Breast epithelium (tissue), 4 donors: ENCODE data around the gene CDH26. TPM values are rescaled to one million over a fixed set of nuclear protein-coding genes. Genes with fewer than 3 reads are reported as not detected.
A peak's percentile ranks its signal among the peaks of the same experiment; 100 is the strongest.

Source experiments
- DNase-seq, 2 donors: peaks; one replicate each; pipeline ENCODE4 v3.0.0-alpha.2; 2019; ENCODE audit warnings: low spot score in 2 of 2
- H3K27ac ChIP-seq, 2 donors: fragments of 200-600 bp; sonication (generic) in 1 of 2; one replicate each; pipeline ENCODE4 v1.5.1; 2016 to 2019; ENCODE audit warnings: mild to moderate bottlenecking in 1 of 2
- H3K27me3 ChIP-seq, 2 donors: fragments of 200-600 bp; sonication (generic) in 1 of 2; one replicate each; pipeline versions ENCODE4 v1.5.1 to v1.6.0; 2017 to 2019; ENCODE audit warnings: control low read depth in 1 of 2, mild to moderate bottlenecking in 1 of 2
- H3K36me3 ChIP-seq: fragments of 200-600 bp; one replicate; pipeline ENCODE4 v1.5.1; 2019
- H3K4me1 ChIP-seq, 2 donors: fragments of 200-600 bp; sonication (generic); one replicate each; pipeline ENCODE4 v1.5.1; 2016 to 2019; ENCODE audit warnings: control low read depth in 1 of 2
- H3K4me3 ChIP-seq, 3 donors: fragments of 200-600 bp; sonication (generic); 1 replicate in 2 of 3; 2 replicates in 1 of 3; pipeline ENCODE4 v1.5.1; 2016 to 2019; ENCODE audit warnings: mild to moderate bottlenecking in 3 of 3, moderate library complexity in 2 of 3
- H3K9me3 ChIP-seq, 2 donors: fragments of 200-600 bp; sonication (generic) in 1 of 2; one replicate each; pipeline ENCODE4 v1.5.1; 2016 to 2019; ENCODE audit warnings: control low read depth in 1 of 2
- POLR2A ChIP-seq: fragments of 450-650 bp; IDR thresholded peaks from one replicate; pipeline ENCODE4 v1.6.1; 2016; ENCODE audit warnings: antibody characterized with exemption, mild to moderate bottlenecking, moderate library complexity
- POLR2AphosphoS5 ChIP-seq, 3 donors: sonication (generic); formaldehyde crosslinking; IDR thresholded peaks; one replicate each; pipeline ENCODE4 v1.6.1; 2017; ENCODE audit warnings: antibody characterized with exemption in 3 of 3
- intact Hi-C: fragments of 100-400 bp; cut with DNase I; formaldehyde crosslinking; loops from one replicate; pipeline ENCODE4 v1.15.1; 2023; ENCODE audit warnings: low total_unique reads
- total RNA-seq, 3 donors: library from RNA; depleted of rRNA; stranded (reverse); fragments of >200 nt; gene quantifications; one replicate each; pipeline ENCODE4 v1.1.0, GENCODE V29; 2016
- TF ChIP-seq, protein P1 (sequence below), 3 donors: fragments of 450-650 bp; IDR thresholded peaks; one replicate each; pipeline ENCODE4 v1.5.1; 2016 to 2017; ENCODE audit warnings: antibody characterized with exemption in 3 of 3, mild to moderate bottlenecking in 3 of 3, moderate library complexity in 3 of 3

CDH26 gene
- total RNA-seq, 3 donors from 2014 or later, result 1.6 to 3.1 (median 2.1) TPM

DNA sequence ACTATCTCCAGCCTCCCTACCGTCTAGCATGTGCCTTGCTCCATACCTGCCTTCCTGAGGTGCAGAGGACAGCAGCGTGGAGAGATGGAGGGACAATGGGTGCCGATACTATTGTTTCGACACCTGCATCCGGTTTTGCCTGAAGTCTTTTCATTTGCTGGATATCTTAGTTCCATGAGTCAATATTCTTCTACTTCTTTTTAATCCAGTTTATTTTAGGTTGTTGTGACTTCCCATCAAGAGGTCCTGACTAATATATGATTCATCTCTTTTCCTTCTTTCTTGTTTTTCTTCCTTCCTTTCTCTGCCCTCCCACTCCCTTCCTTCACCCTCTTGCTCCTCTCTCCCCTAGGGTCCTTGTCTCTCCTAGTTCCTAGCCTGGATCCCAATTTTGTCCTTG is 91.4 kb downstream of the CDH26 start:
- no peaks in the 10 kb centered on the region for H3K9me3 ChIP-seq
- intact Hi-C loops, result no loop called here
- H3K4me1 ChIP-seq, result no peaks in the 10 kb centered on the region
- no peaks in the 10 kb centered on the region for H3K27me3 ChIP-seq
- H3K4me3 ChIP-seq, result no peak overlapping the region
- no peak for DNase-seq
- no peak overlapping the region for H3K27ac ChIP-seq
- no peaks in the 10 kb centered on the region for H3K36me3 ChIP-seq
- TF ChIP-seq POLR2A, result no peak
- TF ChIP-seq, protein P1, sequence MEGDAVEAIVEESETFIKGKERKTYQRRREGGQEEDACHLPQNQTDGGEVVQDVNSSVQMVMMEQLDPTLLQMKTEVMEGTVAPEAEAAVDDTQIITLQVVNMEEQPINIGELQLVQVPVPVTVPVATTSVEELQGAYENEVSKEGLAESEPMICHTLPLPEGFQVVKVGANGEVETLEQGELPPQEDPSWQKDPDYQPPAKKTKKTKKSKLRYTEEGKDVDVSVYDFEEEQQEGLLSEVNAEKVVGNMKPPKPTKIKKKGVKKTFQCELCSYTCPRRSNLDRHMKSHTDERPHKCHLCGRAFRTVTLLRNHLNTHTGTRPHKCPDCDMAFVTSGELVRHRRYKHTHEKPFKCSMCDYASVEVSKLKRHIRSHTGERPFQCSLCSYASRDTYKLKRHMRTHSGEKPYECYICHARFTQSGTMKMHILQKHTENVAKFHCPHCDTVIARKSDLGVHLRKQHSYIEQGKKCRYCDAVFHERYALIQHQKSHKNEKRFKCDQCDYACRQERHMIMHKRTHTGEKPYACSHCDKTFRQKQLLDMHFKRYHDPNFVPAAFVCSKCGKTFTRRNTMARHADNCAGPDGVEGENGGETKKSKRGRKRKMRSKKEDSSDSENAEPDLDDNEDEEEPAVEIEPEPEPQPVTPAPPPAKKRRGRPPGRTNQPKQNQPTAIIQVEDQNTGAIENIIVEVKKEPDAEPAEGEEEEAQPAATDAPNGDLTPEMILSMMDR (IDR thresholded peaks at IDR 0.05), result no peak
- no peak for TF ChIP-seq POLR2AphosphoS5 (IDR thresholded peaks at IDR 0.05)

DNA sequence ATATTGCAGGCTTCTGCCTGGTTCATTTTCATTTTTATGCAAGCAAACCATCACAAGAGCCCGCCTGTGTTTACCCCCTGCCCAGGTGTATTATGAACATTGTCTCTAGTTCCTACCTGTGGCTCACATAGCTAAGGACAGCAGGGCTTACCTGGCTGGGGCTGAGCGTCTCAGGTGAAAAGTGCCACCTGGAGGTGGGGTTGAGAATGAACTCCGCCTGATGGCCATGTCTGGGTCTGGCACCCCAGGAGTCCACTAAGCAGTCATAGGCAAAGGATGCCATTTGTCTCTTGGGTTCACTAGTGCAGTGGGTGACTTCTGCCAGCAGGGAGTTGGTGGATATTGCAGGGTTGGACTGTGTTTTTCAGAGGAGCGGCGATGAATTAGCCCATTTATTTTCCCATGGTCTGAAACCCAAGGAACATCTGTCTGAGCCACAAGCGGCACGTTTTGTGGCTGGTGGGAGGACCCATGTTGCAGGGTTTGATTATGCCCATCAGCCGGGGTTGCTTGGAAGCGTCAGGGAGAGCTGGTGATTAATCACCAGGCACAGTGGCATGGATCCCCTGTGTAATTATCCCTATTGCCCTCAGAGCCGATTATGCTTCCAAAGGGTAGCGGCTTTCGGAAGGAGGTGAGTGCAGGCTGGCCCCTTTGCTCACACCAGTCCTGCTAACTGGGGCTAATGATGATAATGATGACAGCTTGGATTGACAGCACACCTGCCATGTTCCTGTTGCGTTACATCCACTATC is 92.1 kb downstream of the CDH26 start:
- TF ChIP-seq POLR2A, result no peak
- TF ChIP-seq, protein P1 (IDR thresholded peaks at IDR 0.05), result peak in 2 of 3 donors; percentile 18 to 19
- intact Hi-C loops, result no loop called here
- Histone ChIP-seq H3K9me3 (no peaks in the 10 kb centered on the region), H3K4me1 (no peaks in the 10 kb centered on the region), H3K27me3 (peaks cover 0 to 6% of the 10 kb centered on the region in 2 donors), H3K36me3 (no peaks in the 10 kb centered on the region), H3K4me3 (no peak overlapping the region), H3K27ac (no peak overlapping the region)
- DNase-seq, result no peak

DNA sequence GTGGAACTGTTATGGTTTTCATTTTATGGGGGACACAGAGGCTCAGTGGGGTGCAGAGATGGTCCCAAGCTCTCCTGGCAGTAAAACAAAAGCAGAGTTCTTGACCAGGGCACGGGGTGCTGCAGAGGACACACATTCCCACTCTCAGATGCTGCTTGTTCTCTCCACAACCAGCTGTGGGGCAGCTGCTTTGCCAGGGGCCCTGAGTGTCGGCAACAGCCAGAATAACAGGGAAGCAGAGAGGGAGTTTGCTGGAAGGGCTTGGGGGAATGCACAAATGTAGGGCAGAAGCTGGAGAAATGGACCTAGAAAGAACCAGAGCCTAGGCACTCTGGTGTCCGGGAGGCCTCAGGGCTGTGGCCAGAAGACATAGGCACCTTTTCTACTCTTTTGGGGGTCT is 93.7 kb downstream of the CDH26 start:
- H3K4me3 ChIP-seq, result no peak overlapping the region
- no peaks in the 10 kb centered on the region for H3K9me3 ChIP-seq
- DNase-seq, result no peak
- TF ChIP-seq POLR2A, result no peak
- TF ChIP-seq, protein P1 (IDR thresholded peaks at IDR 0.05), result no peak
- TF ChIP-seq POLR2AphosphoS5 (IDR thresholded peaks at IDR 0.05), result no peak
- intact Hi-C loops, result no loop called here
- H3K4me1 ChIP-seq, result no peaks in the 10 kb centered on the region
- H3K27ac ChIP-seq, result no peak overlapping the region
- peaks cover 0 to 12% of the 10 kb centered on the region in 2 donors for H3K27me3 ChIP-seq
- no peaks in the 10 kb centered on the region for H3K36me3 ChIP-seq

DNA sequence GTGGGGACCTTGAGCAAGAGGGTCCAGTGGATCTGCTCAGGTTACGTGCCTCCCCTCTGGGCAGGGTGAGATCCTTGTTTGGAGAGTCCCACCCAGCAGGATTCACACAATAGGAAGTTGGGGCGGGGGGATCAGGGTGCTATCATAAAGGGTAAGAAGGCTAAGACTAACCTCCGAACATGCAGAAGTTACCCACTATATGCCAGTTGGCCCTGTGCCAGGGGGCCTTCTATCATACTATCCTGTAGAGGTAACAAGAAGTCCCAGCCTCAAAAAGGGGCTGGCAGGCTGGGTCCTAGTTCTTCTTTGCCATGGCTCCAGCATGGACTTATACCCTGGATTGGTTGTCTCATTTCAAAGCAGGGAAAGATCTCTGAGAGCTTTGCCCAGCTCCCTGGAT is 94.1 kb downstream of the CDH26 start:
- H3K9me3 ChIP-seq, result no peaks in the 10 kb centered on the region
- no peaks in the 10 kb centered on the region for H3K36me3 ChIP-seq
- no peaks in the 10 kb centered on the region for H3K4me1 ChIP-seq
- H3K4me3 ChIP-seq, result no peak overlapping the region
- intact Hi-C loops, result no loop called here
- H3K27ac ChIP-seq, result no peak overlapping the region
- peaks cover 0 to 12% of the 10 kb centered on the region in 2 donors for H3K27me3 ChIP-seq
- no peak for DNase-seq
- TF ChIP-seq, protein P1 (IDR thresholded peaks at IDR 0.05), result no peak
- no peak for TF ChIP-seq POLR2A
- TF ChIP-seq POLR2AphosphoS5 (IDR thresholded peaks at IDR 0.05), result no peak

DNA sequence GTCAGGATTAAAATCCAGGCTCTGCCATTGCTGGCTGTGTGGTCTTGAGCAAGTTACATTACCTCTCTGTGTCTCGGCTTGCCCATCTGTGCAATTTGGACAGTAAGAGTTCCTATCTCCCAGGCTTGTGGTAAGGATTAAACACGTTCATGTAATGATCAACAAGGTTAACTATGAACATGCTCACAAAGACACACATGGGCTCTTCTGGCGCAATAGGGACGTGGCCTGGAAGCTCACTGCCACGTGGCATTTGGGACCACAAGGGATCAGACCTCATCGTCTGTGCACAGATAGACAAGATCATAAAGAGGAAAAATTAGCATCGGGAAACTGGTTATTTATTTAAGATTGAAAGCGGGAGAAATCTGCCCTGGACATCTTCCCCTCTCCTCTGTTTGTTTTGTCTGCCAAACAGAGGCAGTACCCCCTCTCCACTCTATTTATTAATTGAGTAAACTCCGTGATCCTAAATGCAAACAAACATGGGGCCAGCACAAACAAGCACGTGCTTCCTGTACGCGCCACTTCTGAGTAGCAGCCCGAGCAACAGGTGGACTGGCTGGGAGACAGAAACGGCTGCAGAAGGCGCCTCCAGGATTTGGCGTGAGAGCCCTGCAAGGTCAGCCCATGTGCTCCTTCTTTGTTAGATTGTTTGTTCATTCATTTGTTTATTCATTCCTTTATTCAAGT is 95.0 kb downstream of the CDH26 start:
- no peaks in the 10 kb centered on the region for H3K9me3 ChIP-seq

More for the DNA sequence above, 95.0 kb downstream of the CDH26 start:
- peaks cover 0 to 12% of the 10 kb centered on the region in 2 donors for H3K27me3 ChIP-seq
- intact Hi-C loops, result no loop called here
- TF ChIP-seq POLR2AphosphoS5 (IDR thresholded peaks at IDR 0.05) (no peak), POLR2A (no peak)
- TF ChIP-seq, protein P1 (IDR thresholded peaks at IDR 0.05), result no peak
- no peak overlapping the region for H3K4me3 ChIP-seq
- H3K36me3 ChIP-seq, result no peaks in the 10 kb centered on the region
- H3K27ac ChIP-seq, result no peak overlapping the region
- no peak for DNase-seq
- H3K4me1 ChIP-seq, result peaks cover 0 to 4% of the 10 kb centered on the region in 2 donors
